ENCODE data around the gene SYT2. TPM values are rescaled to one million over a fixed set of nuclear protein-coding genes. Genes with fewer than 3 reads are reported as not detected.

Gene SYT2
- total RNA-seq, 4 donors from 2014 or later: 0.19 TPM; not detected in 3

GRCh38 chr1:202711949-202712635 lies 1.8 kb upstream of the SYT2 start:
- TF ChIP-seq, protein P1, sequence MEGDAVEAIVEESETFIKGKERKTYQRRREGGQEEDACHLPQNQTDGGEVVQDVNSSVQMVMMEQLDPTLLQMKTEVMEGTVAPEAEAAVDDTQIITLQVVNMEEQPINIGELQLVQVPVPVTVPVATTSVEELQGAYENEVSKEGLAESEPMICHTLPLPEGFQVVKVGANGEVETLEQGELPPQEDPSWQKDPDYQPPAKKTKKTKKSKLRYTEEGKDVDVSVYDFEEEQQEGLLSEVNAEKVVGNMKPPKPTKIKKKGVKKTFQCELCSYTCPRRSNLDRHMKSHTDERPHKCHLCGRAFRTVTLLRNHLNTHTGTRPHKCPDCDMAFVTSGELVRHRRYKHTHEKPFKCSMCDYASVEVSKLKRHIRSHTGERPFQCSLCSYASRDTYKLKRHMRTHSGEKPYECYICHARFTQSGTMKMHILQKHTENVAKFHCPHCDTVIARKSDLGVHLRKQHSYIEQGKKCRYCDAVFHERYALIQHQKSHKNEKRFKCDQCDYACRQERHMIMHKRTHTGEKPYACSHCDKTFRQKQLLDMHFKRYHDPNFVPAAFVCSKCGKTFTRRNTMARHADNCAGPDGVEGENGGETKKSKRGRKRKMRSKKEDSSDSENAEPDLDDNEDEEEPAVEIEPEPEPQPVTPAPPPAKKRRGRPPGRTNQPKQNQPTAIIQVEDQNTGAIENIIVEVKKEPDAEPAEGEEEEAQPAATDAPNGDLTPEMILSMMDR (IDR thresholded peaks at IDR 0.05; ENCODE audit: low read depth): no peak

DNA sequence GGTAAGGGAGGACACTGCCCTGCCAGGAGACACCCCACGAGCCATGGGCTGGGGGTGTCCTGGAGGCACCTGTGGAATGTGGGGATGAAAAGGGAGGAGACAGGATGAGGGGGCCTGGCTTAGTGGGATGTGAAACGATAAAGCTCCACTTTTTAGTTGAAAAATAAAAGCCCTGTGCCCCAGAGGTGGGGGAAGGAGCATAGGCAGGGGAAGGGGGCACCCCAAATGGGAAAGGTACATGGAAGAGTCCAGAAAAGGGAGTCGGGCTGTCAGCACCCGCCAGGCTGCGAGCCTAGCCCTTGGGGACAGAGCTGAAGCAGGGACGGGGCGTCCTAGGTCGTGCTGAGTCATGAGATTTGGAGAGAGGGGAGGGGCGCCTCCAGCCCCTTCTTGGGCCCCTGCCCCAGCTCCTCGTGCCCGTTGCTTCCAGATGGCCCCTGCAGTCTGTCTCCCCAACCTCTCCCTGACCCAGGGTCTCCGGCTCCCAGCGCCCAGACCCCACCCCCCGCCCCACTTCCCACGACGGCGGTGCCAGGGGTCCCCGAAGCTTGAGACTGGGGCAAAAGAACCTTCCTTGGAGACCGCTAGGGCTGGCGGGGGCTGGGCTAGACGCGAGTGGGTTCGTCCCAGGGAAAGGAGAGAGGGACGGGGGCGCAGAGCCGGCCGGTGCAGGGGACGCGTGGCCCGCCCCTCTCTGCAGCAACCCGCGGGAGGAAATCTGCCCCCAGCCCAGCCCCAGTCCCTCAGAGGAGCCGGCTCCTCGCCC lies 795 bp downstream of the SYT2 start:
- TF ChIP-seq, protein P1 (IDR thresholded peaks at IDR 0.05; ENCODE audit: low read depth): no peak

- TF ChIP-seq, protein P1 (IDR thresholded peaks at IDR 0.05; ENCODE audit: low read depth): no peak
Observed at GRCh38 chr1:202708456-202709275, 1.6 kb downstream of the SYT2 start.

DNA sequence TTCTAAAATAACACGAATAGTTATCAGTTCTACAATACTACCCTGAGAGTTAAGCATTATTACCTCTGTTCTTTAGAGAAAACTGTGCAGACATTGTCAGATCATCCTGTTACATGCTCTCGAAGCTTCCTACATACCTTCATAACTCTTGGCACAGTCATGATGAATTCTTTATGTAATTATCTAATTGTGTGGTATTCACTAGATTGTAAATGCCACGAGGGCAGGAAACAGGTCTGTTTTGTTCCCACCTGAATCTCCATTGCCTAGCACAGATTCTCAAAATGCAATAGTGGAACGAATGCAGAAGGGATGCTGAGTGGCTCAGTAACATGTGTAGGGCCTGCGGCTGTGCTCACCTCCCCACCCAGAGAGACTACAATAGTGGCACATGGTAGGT lies 3.4 kb downstream of the SYT2 start:
- TF ChIP-seq, protein P1 (IDR thresholded peaks at IDR 0.05; ENCODE audit: low read depth): no peak

GRCh38 chr1:202704601-202705000 lies 5.7 kb downstream of the SYT2 start:
- TF ChIP-seq, protein P1 (IDR thresholded peaks at IDR 0.05; ENCODE audit: low read depth): no peak

- TF ChIP-seq, protein P1 (IDR thresholded peaks at IDR 0.05; ENCODE audit: low read depth): no peak
Observed at GRCh38 chr1:202703191-202703590, 7.1 kb downstream of the SYT2 start.

DNA sequence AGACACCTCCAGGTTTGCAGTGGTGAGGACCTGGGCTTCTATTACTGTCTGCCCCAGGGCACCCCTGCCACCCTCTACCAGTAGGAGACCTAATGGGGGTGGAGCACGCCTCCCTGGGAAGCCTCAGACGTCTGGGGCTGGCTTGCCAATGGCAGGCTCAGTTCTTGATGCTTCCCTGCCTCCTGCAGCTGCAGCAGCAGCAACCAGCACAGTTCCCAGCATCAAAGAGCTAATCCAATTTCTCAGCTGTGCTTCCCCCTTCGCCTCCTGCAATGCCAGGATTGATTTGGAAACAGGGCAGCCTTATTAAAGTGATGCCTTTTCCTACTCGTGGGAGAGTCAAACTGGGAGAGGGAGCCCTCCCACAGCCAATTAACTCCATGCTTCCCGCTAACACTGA lies 8.2 kb downstream of the SYT2 start:
- TF ChIP-seq, protein P1 (IDR thresholded peaks at IDR 0.05; ENCODE audit: low read depth): no peak

Data from subcutaneous adipose tissue (tissue), 4 donors.